Lung (tissue), 12 donors: ENCODE results near the gene PRKCH. TPM values are rescaled to one million over a fixed set of nuclear protein-coding genes. Genes with fewer than 3 reads are reported as not detected.
A peak's percentile ranks its signal among the peaks of the same experiment; 100 is the strongest.

Experiments
- ATAC-seq: fragments of 200-7000 bp; cut with Tn5 transposase; one replicate; pipeline ENCODE4 v1.9.1; 2020; ENCODE audit warnings: moderate number of reproducible peaks; ENCODE audit not compliant: insufficient read depth, low FRiP score
- DNase-seq, 3 donors: peaks; one replicate each; pipeline ENCODE4 v3.0.0-alpha.2; 2013 to 2017
- H3K27ac ChIP-seq, 2 donors: one replicate each; pipeline ENCODE4 v1.5.1; 2013; ENCODE audit warnings: mild to moderate bottlenecking in 2 of 2, moderate library complexity in 2 of 2, control low read depth in 1 of 2, inconsistent platforms in 1 of 2, low read depth in 1 of 2, low read length in 1 of 2
- H3K27me3 ChIP-seq, 3 donors: one replicate each; pipeline ENCODE4 v1.5.1; 2013; ENCODE audit warnings: low read length in 2 of 3; ENCODE audit not compliant: control insufficient read depth in 3 of 3, insufficient read depth in 3 of 3
- H3K36me3 ChIP-seq, 4 donors: one replicate each; pipeline ENCODE4 v1.5.1; 2013; ENCODE audit warnings: low read length in 4 of 4, mild to moderate bottlenecking in 1 of 4, moderate library complexity in 1 of 4; ENCODE audit not compliant: control insufficient read depth in 4 of 4, insufficient read depth in 4 of 4
- H3K4me1 ChIP-seq, 5 donors: one replicate each; pipeline ENCODE4 v1.5.1; 2013; ENCODE audit warnings: low read length in 5 of 5, mild to moderate bottlenecking in 2 of 5, moderate library complexity in 1 of 5; ENCODE audit not compliant: control insufficient read depth in 5 of 5, insufficient read depth in 5 of 5
- H3K4me3 ChIP-seq: one replicate; pipeline ENCODE4 v1.5.1; 2013; ENCODE audit warnings: mild to moderate bottlenecking, control low read depth, moderate library complexity
- H3K9ac ChIP-seq, 2 donors: one replicate each; pipeline ENCODE4 v1.5.1; 2013; ENCODE audit warnings: low read length in 2 of 2, control low read depth in 1 of 2; ENCODE audit not compliant: insufficient read depth in 1 of 2
- H3K9me3 ChIP-seq, 4 donors: one replicate each; pipeline ENCODE4 v1.5.1; 2013; ENCODE audit warnings: low read length in 3 of 4, mild to moderate bottlenecking in 1 of 4, moderate library complexity in 1 of 4; ENCODE audit not compliant: control insufficient read depth in 4 of 4, insufficient read depth in 3 of 4
- CTCF ChIP-seq: IDR thresholded peaks from 2 replicates; pipeline ENCODE4 v1.5.1; 2012; ENCODE audit warnings: mild to moderate bottlenecking; ENCODE audit errors: control extremely low read depth, extremely low read depth
- WGBS, 2 donors: extraction: QIAGEN DNeasy Blood & Tissue Kit; methylation state at CpG; one replicate each; pipeline ENCODE4 v1.1.7; 2013; 5-methylcytosine and 5-hydroxymethylcytosine counted together
- polyA plus RNA-seq, 2 donors: library from polyadenylated mRNA; stranded (reverse); fragments of 200-250 nt; gene quantifications; one replicate each; pipeline ENCODE4 v1.2.1, GENCODE V29; 2013
- total RNA-seq, 2 donors: library from RNA; depleted of rRNA in 1 of 2; stranded (reverse); fragments of >200 nt in 1 of 2; gene quantifications; one replicate each; pipeline ENCODE4 v1.2.1, GENCODE V29; 2014 to 2021
- donor health status: control.
- donor health status: control.
- donor health status: Bipolar disorder and iron deficiency.
- donor health status: healthy.
- donor health status: DM: yes; HTN: yes; CAD: no.

Gene PRKCH
- total and polyA plus RNA-seq, 4 donors: 12.9 to 126 (median 51.4) TPM

- Histone ChIP-seq H3K9me3 (peaks cover 0 to 4% (median 0%) of the 10 kb centered on the region in 4 donors), H3K27ac (peak overlapping the region in 1 of 2 donors; percentile 39), H3K36me3 (peaks cover 0 to 6% (median 0%) of the 10 kb centered on the region in 4 donors), H3K4me1 (peaks cover 0 to 30% (median 17%) of the 10 kb centered on the region in 5 donors), H3K27me3 (no peaks in the 10 kb centered on the region), H3K4me3 (no peak overlapping the region), H3K9ac (no peak overlapping the region)
- no peak for TF ChIP-seq CTCF
- DNase-seq (no peak), ATAC-seq (no peak)
- 81 to 90% methylated on average over 6 of the region's 6 CpGs for WGBS, 2 donors
Observed at GRCh38 chr14:61530296-61530695, 208.9 kb downstream of the PRKCH start.

DNA sequence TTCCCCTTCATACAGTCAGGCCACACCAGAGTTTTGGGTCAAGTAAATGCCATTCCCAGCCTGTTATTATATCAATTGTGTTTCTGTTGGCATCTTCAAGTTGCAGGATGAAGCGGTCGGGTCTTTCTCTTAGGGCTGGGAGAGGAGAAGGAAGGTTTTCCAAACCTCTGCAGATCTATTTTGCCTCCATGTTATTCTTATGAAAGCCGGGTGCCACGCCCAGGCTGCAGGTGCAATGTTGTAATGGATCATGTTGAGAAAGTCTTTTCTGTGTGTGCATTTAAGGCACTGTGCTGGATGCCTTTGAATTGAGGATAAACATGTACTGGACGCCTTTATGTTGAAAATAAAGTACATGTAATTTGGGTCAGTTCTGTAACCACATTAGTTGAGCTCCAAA lies 209.5 kb downstream of the PRKCH start:
- Histone ChIP-seq H3K27ac (no peak overlapping the region), H3K36me3 (peaks cover 0 to 6% (median 0%) of the 10 kb centered on the region in 4 donors), H3K27me3 (no peaks in the 10 kb centered on the region), H3K4me3 (no peak overlapping the region), H3K4me1 (peaks cover 0 to 26% (median 17%) of the 10 kb centered on the region in 5 donors), H3K9ac (no peak overlapping the region), H3K9me3 (peaks cover 0 to 4% (median 0%) of the 10 kb centered on the region in 4 donors)
- no peak for ATAC-seq
- no peak for DNase-seq
- WGBS, 2 donors: 69 to 72% methylated on average over 5 of the region's 5 CpGs
- TF ChIP-seq CTCF: no peak

GRCh38 chr14:61531465-61532122 lies 210.2 kb downstream of the PRKCH start:
- peaks cover 0 to 23% (median 12%) of the 10 kb centered on the region in 5 donors for H3K4me1 ChIP-seq
- DNase-seq (no peak), ATAC-seq (no peak)
- 23 to 38% methylated on average over 5 of the region's 5 CpGs for WGBS, 2 donors
- H3K9ac ChIP-seq: no peak overlapping the region
- H3K27ac ChIP-seq: no peak overlapping the region
- no peaks in the 10 kb centered on the region for H3K27me3 ChIP-seq
- no peak for TF ChIP-seq CTCF
- H3K36me3 ChIP-seq: peaks cover 0 to 7% (median 0%) of the 10 kb centered on the region in 4 donors
- H3K9me3 ChIP-seq: peaks cover 0 to 4% (median 0%) of the 10 kb centered on the region in 4 donors
- no peak overlapping the region for H3K4me3 ChIP-seq
